Type B pancreatic cell (in vitro differentiated cells): Measurements from ENCODE around the gene BRMS1. TPM values are rescaled to one million over a fixed set of nuclear protein-coding genes. Genes with fewer than 3 reads are reported as not detected.

ENCODE experiments used
- DNase-seq: peaks from one replicate; pipeline ENCODE4 v3.0.0; 2021; ENCODE audit warnings: mixed read lengths; ENCODE audit not compliant: unreplicated experiment; ENCODE audit errors: extremely low spot score
- H3K27ac Mint-ChIP-seq: 2 replicates; pipeline ENCODE4 v1.8.0; 2021; ENCODE audit warnings: mild to moderate bottlenecking, mixed read lengths
- H3K27me3 Mint-ChIP-seq: 2 replicates; pipeline ENCODE4 v1.8.0; 2021; ENCODE audit warnings: mixed read lengths
- H3K36me3 Mint-ChIP-seq: 2 replicates; pipeline ENCODE4 v1.8.0; 2021; ENCODE audit warnings: mixed read lengths
- H3K4me1 Mint-ChIP-seq: one replicate; pipeline ENCODE4 v1.8.0; 2021; ENCODE audit warnings: mixed read lengths; ENCODE audit not compliant: unreplicated experiment
- H3K4me3 Mint-ChIP-seq: 2 replicates; pipeline ENCODE4 v1.8.0; 2021; ENCODE audit warnings: mild to moderate bottlenecking, mixed read lengths
- H3K9me3 Mint-ChIP-seq: 2 replicates; pipeline ENCODE4 v1.8.0; 2021; ENCODE audit warnings: mixed read lengths
- CTCF ChIP-seq: fragments of 200-600 bp; sonication (generic); conservative IDR thresholded peaks from 2 replicates; pipeline ENCODE4 v1.5.0; 2021; ENCODE audit warnings: antibody characterized with exemption, mild to moderate bottlenecking
- total RNA-seq: library from RNA; stranded (reverse); gene quantifications from 2 replicates; pipeline ENCODE4 v1.2.1, GENCODE V29; 2021; ENCODE audit warnings: low replicate concordance

The BRMS1 gene
- total RNA-seq, 1 donor from 2014 or later = 35.1 TPM

- DNase-seq = no peak
- H3K9me3 Mint-ChIP-seq = peaks cover 6% of the 10 kb centered on the region
- peaks cover 37% of the 10 kb centered on the region for H3K4me1 Mint-ChIP-seq
- no peak overlapping the region for H3K4me3 Mint-ChIP-seq
- H3K27me3 Mint-ChIP-seq = peaks cover 3% of the 10 kb centered on the region
- H3K36me3 Mint-ChIP-seq = no peaks in the 10 kb centered on the region
- no peak for TF ChIP-seq CTCF
- H3K27ac Mint-ChIP-seq = peak overlapping the region; percentile 68
Observed at GRCh38 chr11:66318600-66318970, 26.3 kb downstream of the BRMS1 start.

GRCh38 chr11:66317723-66318599, 26.9 kb downstream of the BRMS1 start:
- peaks cover 6% of the 10 kb centered on the region for H3K9me3 Mint-ChIP-seq
- H3K27ac Mint-ChIP-seq = peak overlapping the region; percentile 68
- no peaks in the 10 kb centered on the region for H3K36me3 Mint-ChIP-seq
- no peak for TF ChIP-seq CTCF
- H3K4me3 Mint-ChIP-seq = peak overlapping the region; percentile 78
- peaks cover 30% of the 10 kb centered on the region for H3K4me1 Mint-ChIP-seq
- H3K27me3 Mint-ChIP-seq = peaks cover 3% of the 10 kb centered on the region
- no peak for DNase-seq

- Mint-ChIP-seq H3K27ac (peak overlapping the region; percentile 62), H3K27me3 (peaks cover 3% of the 10 kb centered on the region), H3K36me3 (no peaks in the 10 kb centered on the region), H3K9me3 (peaks cover 6% of the 10 kb centered on the region), H3K4me1 (peaks cover 29% of the 10 kb centered on the region), H3K4me3 (peak overlapping the region; percentile 78)
- no peak for DNase-seq
- TF ChIP-seq CTCF = no peak
Observed at GRCh38 chr11:66317322-66317722, 27.6 kb downstream of the BRMS1 start.

- Mint-ChIP-seq H3K4me1 (peaks cover 29% of the 10 kb centered on the region), H3K4me3 (peak within 1 kb of the TSS; percentile 78), H3K27me3 (peaks cover 3% of the 10 kb centered on the region), H3K27ac (peak within 1 kb of the TSS; percentile 62), H3K36me3 (no peaks in the 10 kb centered on the region), H3K9me3 (peaks cover 6% of the 10 kb centered on the region)
- DNase-seq = no peak
- TF ChIP-seq CTCF = no peak
Observed at GRCh38 chr11:66316849-66317251, 28.1 kb downstream of the BRMS1 start, which contains the start of gene CD248. CD248 (minus strand) TSS chr11:66317044; CDS start chr11:66317027, 17 bp downstream.

GRCh38 chr11:66315921-66316811, 28.7 kb downstream of the BRMS1 start:
- Mint-ChIP-seq H3K9me3 (peaks cover 6% of the 10 kb centered on the region), H3K4me1 (peaks cover 29% of the 10 kb centered on the region), H3K27ac (peak overlapping the region; percentile 40), H3K36me3 (no peaks in the 10 kb centered on the region), H3K4me3 (peak overlapping the region; percentile 46), H3K27me3 (peaks cover 3% of the 10 kb centered on the region)
- TF ChIP-seq CTCF = no peak
- no peak for DNase-seq
